PFSK-1 (cell line): ENCODE data around the gene TBC1D22A.

Experiments used
- FOXP2 ChIP-seq: optimal IDR thresholded peaks from 2 replicates; pipeline ENCODE3; 2011; ENCODE audit warnings: borderline replicate concordance, control low read depth, inconsistent platforms; ENCODE audit not compliant: insufficient read depth; ENCODE audit errors: extremely low read length, extremely low read depth
- POLR2AphosphoS5 ChIP-seq: IDR thresholded peaks from 2 replicates; pipeline ENCODE4 v1.6.1; 2012; ENCODE audit warnings: low read depth, mild to moderate bottlenecking, control low read depth, low read length, moderate library complexity
- REST ChIP-seq, 2 experiments: IDR thresholded peaks; 2 replicates each; pipeline versions ENCODE4 v1.6.1 to v1.8.0; 2011 to 2012; ENCODE audit warnings: low read depth in 2 of 2, low read length in 2 of 2, control low read depth in 1 of 2, inconsistent platforms in 1 of 2, mild to moderate bottlenecking in 1 of 2, moderate library complexity in 1 of 2; ENCODE audit not compliant: insufficient read depth in 1 of 2
- SIN3A ChIP-seq: IDR thresholded peaks from 2 replicates; pipeline ENCODE4 v1.6.1; 2012; ENCODE audit warnings: mild to moderate bottlenecking, low read length, moderate library complexity, borderline replicate concordance; ENCODE audit not compliant: insufficient read depth
- TAF1 ChIP-seq: IDR thresholded peaks from 2 replicates; pipeline ENCODE4 v1.6.1; 2012; ENCODE audit warnings: low read length, control low read depth, borderline replicate concordance; ENCODE audit not compliant: insufficient read depth

Gene TBC1D22A

GRCh38 chr22:46984751-46985506 lies 222.5 kb downstream of the TBC1D22A start:
- TF ChIP-seq SIN3A: no peak
- no peak for TF ChIP-seq REST (IDR thresholded peaks at IDR 0.05; ENCODE audit: insufficient read depth in 1 of 2, low read depth in 2 of 2, low read length in 2 of 2)
- no peak for TF ChIP-seq POLR2AphosphoS5
- TF ChIP-seq FOXP2: no peak
- no peak for TF ChIP-seq TAF1

GRCh38 chr22:46985507-46985882 lies 223.0 kb downstream of the TBC1D22A start:
- TF ChIP-seq FOXP2: no peak
- TF ChIP-seq TAF1: no peak
- TF ChIP-seq POLR2AphosphoS5: no peak
- no peak for TF ChIP-seq SIN3A
- no peak for TF ChIP-seq REST (IDR thresholded peaks at IDR 0.05; ENCODE audit: insufficient read depth in 1 of 2, low read depth in 2 of 2, low read length in 2 of 2)

- TF ChIP-seq POLR2AphosphoS5 (no peak), REST (IDR thresholded peaks at IDR 0.05; ENCODE audit: insufficient read depth in 1 of 2, low read depth in 2 of 2, low read length in 2 of 2) (no peak), TAF1 (no peak), FOXP2 (no peak), SIN3A (no peak)
These were observed 224.3 kb downstream of the TBC1D22A start for GRCh38 chr22:46986788-46987187.

GRCh38 chr22:46990937-46991550 lies 228.6 kb downstream of the TBC1D22A start:
- no peak for TF ChIP-seq TAF1

- TF ChIP-seq POLR2AphosphoS5 (no peak), FOXP2 (no peak), REST (IDR thresholded peaks at IDR 0.05; ENCODE audit: insufficient read depth in 1 of 2, low read depth in 2 of 2, low read length in 2 of 2) (no peak), TAF1 (no peak), SIN3A (no peak)
These were observed 229.2 kb downstream of the TBC1D22A start for GRCh38 chr22:46991666-46992065.
